B cell (primary cell): ENCODE measurements around the gene TRMT61A. TPM values are rescaled to one million over a fixed set of nuclear protein-coding genes. Genes with fewer than 3 reads are reported as not detected.

ENCODE experiments used
- ATAC-seq: fragments of 200-7000 bp; cut with Tn5 transposase; one replicate; pipeline ENCODE4 v1.10.0; 2021; ENCODE audit warnings: low read depth, mild to moderate bottlenecking, moderate number of reproducible peaks, moderate library complexity
- CTCF ChIA-PET: fragments of 350-600 bp; sonication (Branson Sonifier 250); formaldehyde crosslinking; loops from one replicate; lab custom pipeline; 2021; ENCODE audit warnings: antibody characterized with exemption, inconsistent platforms; lab: Charles Lee
- POLR2A ChIA-PET: fragments of 350-600 bp; sonication (Branson Sonifier 250); formaldehyde crosslinking; loops from one replicate; lab custom pipeline; 2021; ENCODE audit warnings: antibody characterized with exemption; lab: Charles Lee
- DNase-seq: peaks from one replicate; pipeline ENCODE4 v3.0.0; 2013
- H2AFZ ChIP-seq: 2 replicates; pipeline ENCODE4 v1.6.1; 2012; ENCODE audit warnings: mild to moderate bottlenecking, low read depth, low read length; ENCODE audit not compliant: insufficient read depth, poor library complexity, severe bottlenecking
- H3K27ac ChIP-seq, 2 donors: 1 replicate in 1 of 2; 2 replicates in 1 of 2; pipeline ENCODE4 v1.5.1; 2012 to 2013; ENCODE audit warnings: low read length in 2 of 2, mild to moderate bottlenecking in 2 of 2, moderate library complexity in 1 of 2
- H3K27me3 ChIP-seq, 4 experiments: fragments of 200-600 bp in 1 of 4; sonication (generic) in 1 of 4; replicated peaks in 1 of 4; 1 replicate in 2 of 4; 2 replicates in 2 of 4; pipeline versions ENCODE4 v1.6.1 to v1.7.0; 2013 to 2016; ENCODE audit warnings: low read length in 3 of 4, mild to moderate bottlenecking in 2 of 4, mixed read lengths in 1 of 4, moderate library complexity in 1 of 4; ENCODE audit not compliant: insufficient read depth in 4 of 4, control insufficient read depth in 3 of 4; ENCODE audit errors: control extremely low read depth in 1 of 4
- H3K36me3 ChIP-seq, 2 experiments: replicated peaks in 1 of 2; 1 replicate in 1 of 2; 2 replicates in 1 of 2; pipeline versions ENCODE4 v1.6.1 to v1.7.1; 2013; ENCODE audit warnings: low read length in 1 of 2; ENCODE audit not compliant: insufficient read depth in 2 of 2, control insufficient read depth in 1 of 2; ENCODE audit errors: control extremely low read depth in 1 of 2, extremely low read depth in 1 of 2
- H3K4me1 ChIP-seq, 2 donors: fragments of 200-600 bp in 1 of 2; sonication (generic) in 1 of 2; 1 replicate in 1 of 2; 2 replicates in 1 of 2; pipeline versions ENCODE4 v1.5.1 to v1.6.1; 2013 to 2017; ENCODE audit warnings: low read length in 2 of 2; ENCODE audit not compliant: control insufficient read depth in 2 of 2, insufficient read depth in 2 of 2
- H3K4me2 ChIP-seq: replicated peaks from 2 replicates; pipeline ENCODE3; 2012; ENCODE audit warnings: mild to moderate bottlenecking, low read depth, low read length; ENCODE audit not compliant: poor library complexity, severe bottlenecking
- H3K4me3 ChIP-seq, 5 experiments: fragments of 200-600 bp in 1 of 5; sonication (generic) in 1 of 5; 1 replicate in 3 of 5; 2 replicates in 2 of 5; pipeline versions ENCODE4 v1.5.1 to v1.7.0; 2011 to 2016; ENCODE audit warnings: low read length in 4 of 5, mild to moderate bottlenecking in 4 of 5, low read depth in 2 of 5, control low read depth in 1 of 5, moderate library complexity in 1 of 5; ENCODE audit not compliant: insufficient read depth in 1 of 5; ENCODE audit errors: control extremely low read depth in 1 of 5, extremely low read depth in 1 of 5
- H3K79me2 ChIP-seq: fragments of 200-600 bp; sonication (generic); one replicate; pipeline ENCODE4 v1.6.0; 2016; ENCODE audit warnings: low read length; ENCODE audit not compliant: control insufficient read depth, insufficient read depth
- H3K9ac ChIP-seq: fragments of 200-600 bp; sonication (generic); 2 replicates; pipeline ENCODE4 v1.6.1; 2017; ENCODE audit warnings: mild to moderate bottlenecking, low read length, moderate library complexity
- H3K9me3 ChIP-seq, 3 donors: one replicate each; pipeline versions ENCODE4 v1.6.1 to v1.7.1; 2013; ENCODE audit warnings: low read length in 2 of 3; ENCODE audit not compliant: control insufficient read depth in 2 of 3, insufficient read depth in 1 of 3; ENCODE audit errors: control extremely low read depth in 1 of 3
- H4K20me1 ChIP-seq: 2 replicates; pipeline ENCODE4 v1.6.0; 2012; ENCODE audit warnings: mild to moderate bottlenecking, low read length; ENCODE audit not compliant: insufficient read depth, control insufficient read depth, poor library complexity, severe bottlenecking
- H3K27ac Mint-ChIP-seq: one replicate; pipeline ENCODE4 v1.8.0; 2021; ENCODE audit warnings: mixed read lengths
- H3K27me3 Mint-ChIP-seq: one replicate; pipeline ENCODE4 v1.8.0; 2021; ENCODE audit warnings: mixed read lengths
- H3K4me1 Mint-ChIP-seq: one replicate; pipeline ENCODE4 v1.8.0; 2021; ENCODE audit warnings: mixed read lengths
- H3K4me3 Mint-ChIP-seq: one replicate; pipeline ENCODE4 v1.8.0; 2021; ENCODE audit warnings: mixed read lengths
- H3K9me3 Mint-ChIP-seq: one replicate; pipeline ENCODE4 v1.8.0; 2022; ENCODE audit warnings: mixed read lengths; ENCODE audit not compliant: insufficient read depth
- EZH2 ChIP-seq: IDR thresholded peaks from 2 replicates; pipeline ENCODE4 v1.6.1; 2012; ENCODE audit warnings: borderline replicate concordance, low read depth, mild to moderate bottlenecking, moderate library complexity, low read length; ENCODE audit not compliant: insufficient read depth, poor library complexity, severe bottlenecking
- WGBS: methylation state at CpG from one replicate; pipeline ENCODE4 v1.1.5; 2013; ENCODE audit warnings: missing lambda C conversion rate; ENCODE audit not compliant: insufficient coverage; 5-methylcytosine and 5-hydroxymethylcytosine counted together
- intact Hi-C: fragments of 100-400 bp; cut with micrococcal nuclease; formaldehyde crosslinking; loops from one replicate; pipeline ENCODE4 v1.10.0; 2022
- polyA plus RNA-seq: library from polyadenylated mRNA; depleted of rRNA; stranded (reverse); fragments of >200 nt; gene quantifications from 2 replicates; pipeline ENCODE4 v1.2.3, GENCODE V29; 2012
- total RNA-seq, 2 donors: library from RNA; stranded (reverse); fragments of 120-200 nt in 1 of 2; gene quantifications; 1 replicate in 1 of 2; 2 replicates in 1 of 2; pipeline versions ENCODE4 v1.2.3 to v1.2.4, GENCODE V29; 2013 to 2022
- TF ChIP-seq, protein P1 (sequence below): fragments of 200-600 bp; IDR thresholded peaks from one replicate; pipeline ENCODE4 v1.8.0; 2022; ENCODE audit warnings: antibody characterized with exemption, mild to moderate bottlenecking

Gene TRMT61A
- total and polyA plus RNA-seq, 2 donors (not counting 1 experiment from before 2014, with no cell fraction given): 9.5 to 18.4 TPM

DNA sequence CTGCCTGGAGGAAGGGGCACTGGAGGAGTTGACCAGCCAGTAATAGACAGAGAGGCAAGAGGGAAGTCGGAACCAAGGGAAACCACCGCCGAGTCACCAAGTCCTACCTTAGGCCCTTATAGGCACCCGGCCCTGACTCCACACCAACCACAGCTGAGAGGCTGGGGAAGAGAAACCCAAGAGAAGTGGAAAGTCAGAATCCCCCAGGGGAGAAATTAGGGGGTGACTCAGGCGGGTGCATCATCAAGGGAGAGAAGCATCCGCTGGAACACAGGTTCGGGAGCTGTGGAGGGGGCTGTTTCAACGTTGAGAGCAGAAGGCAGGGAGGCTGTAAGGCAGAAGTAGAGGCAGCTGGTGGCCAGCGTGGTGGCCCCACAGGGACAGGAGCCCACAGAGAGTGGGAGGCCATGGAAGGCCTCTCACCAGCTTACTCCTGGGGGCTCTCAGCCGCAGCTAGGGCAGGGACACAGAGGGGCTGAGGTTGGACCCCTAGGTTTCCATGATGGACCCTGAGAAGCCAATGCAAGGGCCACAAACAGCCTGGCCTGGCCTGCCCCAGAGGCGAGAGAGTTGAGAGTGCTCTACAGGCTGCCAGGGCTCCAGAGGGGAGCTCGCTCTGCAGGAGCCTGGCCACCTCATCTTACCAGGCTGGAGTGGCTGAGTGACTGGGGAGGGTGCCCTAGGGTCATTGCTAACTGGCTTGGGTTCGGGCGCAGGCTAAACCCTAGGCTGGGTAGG lies 1.4 kb upstream of the TRMT61A start:
- Mint-ChIP-seq H3K4me3 (peak overlapping the region; percentile 88), H3K27ac (peak overlapping the region; percentile 96), H3K27me3 (peaks cover 3% of the 10 kb centered on the region), H3K4me1 (peaks cover 53% of the 10 kb centered on the region), H3K9me3 (no peaks in the 10 kb centered on the region)
- peaks cover 33% of the 10 kb centered on the region for H4K20me1 ChIP-seq
- no peak for TF ChIP-seq EZH2
- TF ChIP-seq, protein P1, sequence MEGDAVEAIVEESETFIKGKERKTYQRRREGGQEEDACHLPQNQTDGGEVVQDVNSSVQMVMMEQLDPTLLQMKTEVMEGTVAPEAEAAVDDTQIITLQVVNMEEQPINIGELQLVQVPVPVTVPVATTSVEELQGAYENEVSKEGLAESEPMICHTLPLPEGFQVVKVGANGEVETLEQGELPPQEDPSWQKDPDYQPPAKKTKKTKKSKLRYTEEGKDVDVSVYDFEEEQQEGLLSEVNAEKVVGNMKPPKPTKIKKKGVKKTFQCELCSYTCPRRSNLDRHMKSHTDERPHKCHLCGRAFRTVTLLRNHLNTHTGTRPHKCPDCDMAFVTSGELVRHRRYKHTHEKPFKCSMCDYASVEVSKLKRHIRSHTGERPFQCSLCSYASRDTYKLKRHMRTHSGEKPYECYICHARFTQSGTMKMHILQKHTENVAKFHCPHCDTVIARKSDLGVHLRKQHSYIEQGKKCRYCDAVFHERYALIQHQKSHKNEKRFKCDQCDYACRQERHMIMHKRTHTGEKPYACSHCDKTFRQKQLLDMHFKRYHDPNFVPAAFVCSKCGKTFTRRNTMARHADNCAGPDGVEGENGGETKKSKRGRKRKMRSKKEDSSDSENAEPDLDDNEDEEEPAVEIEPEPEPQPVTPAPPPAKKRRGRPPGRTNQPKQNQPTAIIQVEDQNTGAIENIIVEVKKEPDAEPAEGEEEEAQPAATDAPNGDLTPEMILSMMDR: no peak
- peak; percentile 87 for DNase-seq
- H3K27ac ChIP-seq: peak overlapping the region; percentile 34 to 84
- POLR2A ChIA-PET: interaction anchor here (0.6 to 1.4 kb wide), 3 partner anchors 8 to 199 kb away, joined by 3 to 4 read pairs (median 3); partner anchors contain the start of gene BAG5
- 47% methylated on average over 8 of the region's 14 CpGs for WGBS
- intact Hi-C loops: loop anchor here (2.0 to 5.0 kb wide), 3 partner anchors 35 to 935 kb away; partner anchors contain the start of genes BAG5, COA8, RCOR1 and XRCC3
- H2AFZ ChIP-seq: no peak overlapping the region
- peaks cover 0 to 6% of the 10 kb centered on the region in 2 experiments for H3K36me3 ChIP-seq
- peaks cover 24% of the 10 kb centered on the region for H3K79me2 ChIP-seq
- no peak overlapping the region for H3K4me3 ChIP-seq
- H3K4me1 ChIP-seq: peaks cover 36 to 52% of the 10 kb centered on the region in 2 donors
- peak; percentile 86 for ATAC-seq
- peak overlapping the region; percentile 96 for H3K4me2 ChIP-seq
- H3K9me3 ChIP-seq: peaks cover 0 to 10% (median 0%) of the 10 kb centered on the region in 3 donors
- H3K27me3 ChIP-seq: peaks cover 0 to 11% (median 3%) of the 10 kb centered on the region in 4 experiments
- H3K9ac ChIP-seq: no peak overlapping the region
- CTCF ChIA-PET: interaction anchor here (1.0 to 6.2 kb wide), 5 partner anchors 9 to 34 kb away, joined by 3 to 42 read pairs (median 5); partner anchors contain the start of gene BAG5
